ENCODE data around the gene COL4A2. TPM values are rescaled to one million over a fixed set of nuclear protein-coding genes. Genes with fewer than 3 reads are reported as not detected.
A peak's percentile ranks its signal among the peaks of the same experiment; 100 is the strongest.

The COL4A2 gene
- total RNA-seq, 2 donors from 2014 or later = 999 to 1,135 TPM

- no peaks in the 10 kb centered on the region for H3K36me3 ChIP-seq
- no peak for TF ChIP-seq CTCF (IDR thresholded peaks at IDR 0.05)
- DNase-seq (ENCODE audit: low spot score) (no peak), ATAC-seq (ENCODE audit: insufficient number of reproducible peaks, low FRiP score, low read depth) (no peak)
- no peaks in the 10 kb centered on the region for H3K27me3 ChIP-seq (replicated peaks; ENCODE audit: insufficient read depth)
- peak overlapping the region; percentile 80 to 94 for H3K27ac ChIP-seq
- no peaks in the 10 kb centered on the region for H3K9me3 ChIP-seq
- H3K4me1 ChIP-seq (ENCODE audit: control insufficient read depth in 1 of 2, low read depth in 2 of 2) = peaks cover 35 to 84% of the 10 kb centered on the region in 2 donors
- no peak overlapping the region for H3K4me3 ChIP-seq
Observed at GRCh38 chr13:110367620-110368019, 60.5 kb downstream of the COL4A2 start.

- no peak for TF ChIP-seq CTCF (IDR thresholded peaks at IDR 0.05)
- Histone ChIP-seq H3K9me3 (no peaks in the 10 kb centered on the region), H3K27me3 (replicated peaks; ENCODE audit: insufficient read depth) (no peaks in the 10 kb centered on the region), H3K27ac (peak overlapping the region; percentile 80 to 94), H3K36me3 (no peaks in the 10 kb centered on the region), H3K4me1 (ENCODE audit: control insufficient read depth in 1 of 2, low read depth in 2 of 2) (peaks cover 38 to 84% of the 10 kb centered on the region in 2 donors), H3K4me3 (no peak overlapping the region)
- no peak for DNase-seq (ENCODE audit: low spot score)
- no peak for ATAC-seq (ENCODE audit: insufficient number of reproducible peaks, low FRiP score, low read depth)
Observed at GRCh38 chr13:110368408-110368807, 61.3 kb downstream of the COL4A2 start.

- no peak overlapping the region for H3K4me3 ChIP-seq
- TF ChIP-seq CTCF (IDR thresholded peaks at IDR 0.05) = no peak
- no peaks in the 10 kb centered on the region for H3K27me3 ChIP-seq (replicated peaks; ENCODE audit: insufficient read depth)
- H3K27ac ChIP-seq = peak overlapping the region; percentile 36 to 78
- no peaks in the 10 kb centered on the region for H3K9me3 ChIP-seq
- DNase-seq (ENCODE audit: low spot score) = no peak
- no peaks in the 10 kb centered on the region for H3K36me3 ChIP-seq
- ATAC-seq (ENCODE audit: insufficient number of reproducible peaks, low FRiP score, low read depth) = no peak
- peaks cover 42 to 84% of the 10 kb centered on the region in 2 donors for H3K4me1 ChIP-seq (ENCODE audit: control insufficient read depth in 1 of 2, low read depth in 2 of 2)
Observed at GRCh38 chr13:110369400-110369799, 62.3 kb downstream of the COL4A2 start.

- peaks cover 43 to 89% of the 10 kb centered on the region in 2 donors for H3K4me1 ChIP-seq (ENCODE audit: control insufficient read depth in 1 of 2, low read depth in 2 of 2)
- peak overlapping the region; percentile 39 for H3K4me3 ChIP-seq
Observed at GRCh38 chr13:110371550-110372465, 64.7 kb downstream of the COL4A2 start.

More at GRCh38 chr13:110371550-110372465, 64.7 kb downstream of the COL4A2 start:
- no peaks in the 10 kb centered on the region for H3K9me3 ChIP-seq
- H3K27me3 ChIP-seq (replicated peaks; ENCODE audit: insufficient read depth) = no peaks in the 10 kb centered on the region
- ATAC-seq (ENCODE audit: insufficient number of reproducible peaks, low FRiP score, low read depth) (peak; percentile 45), DNase-seq (ENCODE audit: low spot score) (no peak)
- peak overlapping the region; percentile 78 for H3K27ac ChIP-seq
- H3K36me3 ChIP-seq = no peaks in the 10 kb centered on the region
- TF ChIP-seq CTCF (IDR thresholded peaks at IDR 0.05) = no peak
